ENCODE results near the gene GJC1.

DNA sequence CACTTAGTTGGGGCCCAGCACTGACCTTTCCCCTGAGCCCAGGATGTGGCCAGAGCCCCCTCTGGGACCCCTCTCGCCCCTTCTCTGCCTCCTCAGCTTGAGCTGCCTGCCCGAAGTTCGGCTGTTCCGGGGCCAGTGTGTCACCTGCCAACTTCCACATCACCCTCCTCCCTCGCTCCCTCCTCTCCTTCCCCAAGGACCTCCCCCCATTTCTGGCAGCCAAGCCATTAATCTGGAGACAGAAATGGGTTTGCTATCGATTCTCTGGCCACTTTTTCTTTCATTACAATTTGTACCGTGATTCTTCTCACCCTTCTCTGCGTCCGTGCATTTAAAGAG is 80.1 kb downstream of the GJC1 start:
- TF ChIP-seq, protein P1, sequence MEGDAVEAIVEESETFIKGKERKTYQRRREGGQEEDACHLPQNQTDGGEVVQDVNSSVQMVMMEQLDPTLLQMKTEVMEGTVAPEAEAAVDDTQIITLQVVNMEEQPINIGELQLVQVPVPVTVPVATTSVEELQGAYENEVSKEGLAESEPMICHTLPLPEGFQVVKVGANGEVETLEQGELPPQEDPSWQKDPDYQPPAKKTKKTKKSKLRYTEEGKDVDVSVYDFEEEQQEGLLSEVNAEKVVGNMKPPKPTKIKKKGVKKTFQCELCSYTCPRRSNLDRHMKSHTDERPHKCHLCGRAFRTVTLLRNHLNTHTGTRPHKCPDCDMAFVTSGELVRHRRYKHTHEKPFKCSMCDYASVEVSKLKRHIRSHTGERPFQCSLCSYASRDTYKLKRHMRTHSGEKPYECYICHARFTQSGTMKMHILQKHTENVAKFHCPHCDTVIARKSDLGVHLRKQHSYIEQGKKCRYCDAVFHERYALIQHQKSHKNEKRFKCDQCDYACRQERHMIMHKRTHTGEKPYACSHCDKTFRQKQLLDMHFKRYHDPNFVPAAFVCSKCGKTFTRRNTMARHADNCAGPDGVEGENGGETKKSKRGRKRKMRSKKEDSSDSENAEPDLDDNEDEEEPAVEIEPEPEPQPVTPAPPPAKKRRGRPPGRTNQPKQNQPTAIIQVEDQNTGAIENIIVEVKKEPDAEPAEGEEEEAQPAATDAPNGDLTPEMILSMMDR (IDR thresholded peaks at IDR 0.05 in 4 of 5, conservative IDR thresholded peaks at IDR 0.05 in 1 of 5): no peak
- no peak for TF ChIP-seq POLR2A (IDR thresholded peaks at IDR 0.05)

Data from gastrocnemius medialis (tissue), 4 donors.